ENCODE data around the gene APP.
"Not testable (repeated sequence)": the region's sequence is repeated elsewhere in the genome, so short reads cannot be mapped to it uniquely, and the experiment has no call there.

APP gene

DNA sequence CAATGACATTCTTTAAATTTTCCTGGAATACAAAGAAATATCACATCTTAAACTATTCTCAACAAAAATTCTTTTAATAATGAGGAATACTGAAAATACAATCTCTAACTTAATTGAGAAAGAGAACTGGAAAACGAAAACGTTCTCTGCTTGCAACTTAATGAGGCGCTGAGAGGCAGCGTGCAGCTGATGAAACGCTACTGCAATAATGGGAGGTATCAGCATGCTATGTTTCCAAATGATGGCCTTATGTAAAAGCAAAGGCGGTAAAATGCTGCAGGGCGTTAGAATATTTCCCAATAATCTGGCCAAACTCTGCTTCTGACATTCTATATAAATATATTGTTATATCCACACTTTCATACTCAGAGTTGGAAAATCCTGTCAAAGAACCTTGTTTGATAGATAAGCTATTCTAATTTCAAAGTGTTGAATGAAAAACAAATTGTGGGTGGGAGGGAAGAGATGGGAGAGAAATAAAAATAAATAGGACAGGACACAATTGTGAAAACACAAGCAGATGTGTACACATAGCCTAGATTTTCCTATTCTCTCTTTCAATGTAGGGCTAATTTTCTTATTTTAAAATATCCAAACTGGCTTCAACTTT lies 70.9 kb downstream of the APP start:
- in situ Hi-C loops (cut with HindIII; ENCODE audit: low pct_unique_long_range_greater_than_20kb, low sequenced_read_pairs) = no loop called here
- DNase-seq (ENCODE audit: low read depth in 1 of 2, low spot score in 1 of 2) = peak in 1 of 2 experiments; percentile 42
- no peak for TF ChIP-seq JUND (IDR thresholded peaks at IDR 0.05; ENCODE audit: low read depth)

DNA sequence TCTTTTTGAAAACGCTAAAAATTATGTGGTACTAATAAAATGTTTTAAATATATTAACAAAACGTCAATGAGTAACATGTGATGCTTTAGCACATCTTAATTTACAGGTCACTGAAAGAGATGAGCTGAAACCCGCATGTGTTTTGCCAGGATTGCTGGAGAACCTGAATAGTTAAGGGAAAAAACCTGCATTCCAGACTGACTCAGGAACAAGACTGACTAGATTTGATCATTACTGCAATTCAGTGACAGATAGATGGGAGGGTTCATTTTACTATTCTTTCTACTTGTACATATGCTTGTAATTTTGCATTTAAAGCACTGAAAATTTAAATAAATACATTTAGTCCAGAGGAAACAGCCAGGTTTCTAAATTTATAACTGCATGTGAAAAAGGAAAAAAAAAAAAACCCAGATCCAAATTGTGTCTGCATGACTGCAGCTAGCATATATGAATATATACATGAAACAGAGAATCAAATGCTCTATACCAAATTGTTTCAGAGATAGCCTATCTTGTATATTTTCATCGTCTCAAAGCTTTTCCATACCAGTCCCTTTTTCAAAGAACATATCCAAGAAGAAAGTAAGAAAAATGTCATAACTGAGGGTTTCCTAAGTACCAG lies 71.7 kb downstream of the APP start:
- in situ Hi-C loops (cut with HindIII; ENCODE audit: low pct_unique_long_range_greater_than_20kb, low sequenced_read_pairs) = no loop called here
- no peak for TF ChIP-seq JUND (IDR thresholded peaks at IDR 0.05; ENCODE audit: low read depth)
- peak; percentile 7 to 27 for DNase-seq (ENCODE audit: low read depth in 1 of 2, low spot score in 1 of 2)

- no peak for DNase-seq (ENCODE audit: low read depth in 1 of 2, low spot score in 1 of 2)
- in situ Hi-C loops (cut with HindIII; ENCODE audit: low pct_unique_long_range_greater_than_20kb, low sequenced_read_pairs) = no loop called here
- no peak for TF ChIP-seq JUND (IDR thresholded peaks at IDR 0.05; ENCODE audit: low read depth)
These were observed 73.1 kb downstream of the APP start for GRCh38 chr21:26097475-26097874.

DNA sequence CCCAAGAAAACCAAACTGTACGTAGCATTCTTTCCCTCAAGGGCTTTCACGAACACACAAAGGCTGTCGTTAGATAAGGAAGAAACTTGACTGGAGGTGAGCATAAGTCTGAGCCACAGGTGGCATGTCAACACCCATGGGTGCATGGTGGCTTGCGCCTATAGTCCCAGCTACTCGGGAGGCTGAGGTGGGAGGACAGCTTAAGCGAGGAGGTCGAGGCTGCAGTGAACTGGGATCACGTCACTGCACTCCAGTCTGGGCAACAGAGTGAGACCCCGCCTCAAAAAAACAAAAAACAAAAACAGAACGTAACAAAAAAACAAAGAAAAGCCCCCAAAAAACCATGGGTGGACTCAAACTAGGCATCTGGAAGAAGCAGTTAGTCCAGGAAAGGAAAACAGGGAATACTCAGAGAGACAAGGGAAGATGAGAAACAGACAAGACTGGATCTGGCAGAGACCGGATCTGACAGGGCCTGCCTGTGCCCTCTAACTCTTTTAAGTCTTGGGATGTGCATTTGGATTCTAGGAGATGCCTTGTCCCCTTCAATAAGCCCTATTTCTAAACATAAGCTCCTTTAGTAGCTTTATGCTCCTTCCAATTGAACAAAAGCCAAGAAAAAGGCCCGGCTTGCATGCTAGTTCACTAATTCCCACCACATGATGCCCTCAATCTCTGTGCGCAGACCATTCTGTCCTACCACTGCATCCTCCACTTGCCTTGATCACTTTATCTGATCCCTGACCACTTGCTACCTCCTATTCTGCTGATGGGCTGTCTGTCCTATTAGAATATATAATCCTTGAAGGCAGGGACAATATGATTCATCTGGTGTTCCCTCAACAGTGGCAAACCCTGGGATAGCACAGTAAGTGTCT lies 73.8 kb downstream of the APP start:
- DNase-seq (ENCODE audit: low read depth in 1 of 2, low spot score in 1 of 2) = no peak
- in situ Hi-C loops (cut with HindIII; ENCODE audit: low pct_unique_long_range_greater_than_20kb, low sequenced_read_pairs) = no loop called here
- TF ChIP-seq JUND (IDR thresholded peaks at IDR 0.05; ENCODE audit: low read depth) = no peak

- in situ Hi-C loops (cut with HindIII; ENCODE audit: low pct_unique_long_range_greater_than_20kb, low sequenced_read_pairs) = no loop called here
- no peak for TF ChIP-seq JUND (IDR thresholded peaks at IDR 0.05; ENCODE audit: low read depth)
- DNase-seq (ENCODE audit: low read depth in 1 of 2, low spot score in 1 of 2) = no peak
These were observed 75.4 kb downstream of the APP start for GRCh38 chr21:26095131-26095530.

- in situ Hi-C loops (cut with HindIII; ENCODE audit: low pct_unique_long_range_greater_than_20kb, low sequenced_read_pairs) = no loop called here
- TF ChIP-seq JUND (IDR thresholded peaks at IDR 0.05; ENCODE audit: low read depth) = no peak
- DNase-seq (ENCODE audit: low read depth in 1 of 2, low spot score in 1 of 2) = no peak
These were observed 77.4 kb downstream of the APP start for GRCh38 chr21:26093122-26093521.

DNA sequence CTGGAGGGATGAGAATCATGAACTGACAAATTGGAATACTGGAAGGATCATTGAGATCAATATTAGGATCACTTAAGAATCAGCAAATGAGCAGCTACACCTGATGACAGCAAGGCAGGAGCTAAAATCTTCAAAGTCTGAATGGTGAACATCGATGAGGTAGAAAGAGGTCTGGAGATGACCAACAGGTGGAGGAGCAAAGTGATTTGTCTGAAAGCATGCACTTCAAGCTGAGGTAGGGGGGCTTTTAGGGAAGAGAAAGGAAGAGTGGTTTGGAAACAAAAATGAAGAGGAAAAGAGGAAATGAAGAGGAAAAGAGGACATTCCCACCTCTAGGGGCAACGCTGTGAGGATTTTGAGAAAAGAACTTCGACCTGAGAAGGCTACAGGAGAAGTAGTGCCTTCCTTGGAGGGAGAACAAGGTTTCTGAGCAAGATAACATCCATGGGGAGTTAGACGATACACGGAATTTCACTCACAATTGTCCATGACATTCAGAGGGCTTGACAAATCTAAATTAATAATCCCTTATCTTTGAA lies 79.0 kb downstream of the APP start:
- no peak for DNase-seq (ENCODE audit: low read depth in 1 of 2, low spot score in 1 of 2)
- TF ChIP-seq JUND (IDR thresholded peaks at IDR 0.05; ENCODE audit: low read depth) = no peak
- in situ Hi-C loops (cut with HindIII; ENCODE audit: low pct_unique_long_range_greater_than_20kb, low sequenced_read_pairs) = no loop called here

GRCh38 chr21:26089730-26090129 lies 80.8 kb downstream of the APP start:
- in situ Hi-C loops (cut with HindIII; ENCODE audit: low pct_unique_long_range_greater_than_20kb, low sequenced_read_pairs) = no loop called here
- TF ChIP-seq JUND (IDR thresholded peaks at IDR 0.05; ENCODE audit: low read depth) = no peak
- DNase-seq (ENCODE audit: low read depth in 1 of 2, low spot score in 1 of 2) = no peak

GRCh38 chr21:26087223-26087918 lies 83.2 kb downstream of the APP start:
- TF ChIP-seq JUND (IDR thresholded peaks at IDR 0.05; ENCODE audit: low read depth) = no peak
- DNase-seq (ENCODE audit: low read depth in 1 of 2, low spot score in 1 of 2) = no peak
- in situ Hi-C loops (cut with HindIII; ENCODE audit: low pct_unique_long_range_greater_than_20kb, low sequenced_read_pairs) = no loop called here

- no peak for TF ChIP-seq JUND (IDR thresholded peaks at IDR 0.05; ENCODE audit: low read depth)
- no peak for DNase-seq (ENCODE audit: low read depth in 1 of 2, low spot score in 1 of 2)
- in situ Hi-C loops (cut with HindIII; ENCODE audit: low pct_unique_long_range_greater_than_20kb, low sequenced_read_pairs) = no loop called here
These were observed 84.7 kb downstream of the APP start for GRCh38 chr21:26085882-26086281.

GRCh38 chr21:26085127-26085526 lies 85.4 kb downstream of the APP start:
- no peak for TF ChIP-seq JUND (IDR thresholded peaks at IDR 0.05; ENCODE audit: low read depth)
- DNase-seq (ENCODE audit: low read depth in 1 of 2, low spot score in 1 of 2) = no peak
- in situ Hi-C loops (cut with HindIII; ENCODE audit: low pct_unique_long_range_greater_than_20kb, low sequenced_read_pairs) = no loop called here

DNA sequence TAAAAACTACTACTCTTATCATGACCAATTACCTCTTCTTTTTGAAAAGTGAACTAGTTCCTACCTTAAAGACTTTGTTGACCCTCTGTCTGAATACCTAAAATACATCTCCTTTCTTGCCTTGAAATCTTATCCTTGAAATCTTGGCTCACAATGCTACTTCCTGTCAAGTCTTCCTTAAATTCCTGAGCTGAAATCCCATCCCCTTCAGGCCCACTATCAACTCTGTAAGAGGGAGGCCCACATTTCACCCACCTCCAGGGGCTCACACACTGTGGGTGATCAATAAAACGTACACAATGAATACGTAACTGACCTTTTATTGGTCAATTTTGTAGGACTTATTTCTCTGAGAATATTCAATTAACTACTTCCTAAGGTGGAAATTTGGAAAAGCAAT lies 88.0 kb downstream of the APP start:
- no peak for DNase-seq (ENCODE audit: low read depth in 1 of 2, low spot score in 1 of 2)
- in situ Hi-C loops (cut with HindIII; ENCODE audit: low pct_unique_long_range_greater_than_20kb, low sequenced_read_pairs) = no loop called here
- no peak for TF ChIP-seq JUND (IDR thresholded peaks at IDR 0.05; ENCODE audit: low read depth)

- in situ Hi-C loops (cut with HindIII; ENCODE audit: low pct_unique_long_range_greater_than_20kb, low sequenced_read_pairs); DNase-seq (ENCODE audit: low read depth in 1 of 2, low spot score in 1 of 2): not testable (repeated sequence)
These were observed 89.3 kb downstream of the APP start for GRCh38 chr21:26081175-26081760.

All from T47D (cell line).